HUES6 (cell line): Measurements from ENCODE around the gene NT5DC2.

Source experiments
- H3K27ac ChIP-seq: 2 replicates; pipeline ENCODE4 v1.7.0; 2013; ENCODE audit warnings: low read depth, mild to moderate bottlenecking, low read length, inconsistent platforms
- H3K27me3 ChIP-seq: 2 replicates; pipeline ENCODE4 v1.6.1; 2013; ENCODE audit warnings: low read length; ENCODE audit not compliant: control insufficient read depth, insufficient read depth
- H3K36me3 ChIP-seq: 2 replicates; pipeline ENCODE4 v1.6.1; 2013; ENCODE audit warnings: low read length; ENCODE audit not compliant: control insufficient read depth, insufficient read depth
- H3K4me1 ChIP-seq: 2 replicates; pipeline ENCODE4 v1.6.1; 2013; ENCODE audit warnings: low read length; ENCODE audit not compliant: control insufficient read depth, insufficient read depth
- H3K4me3 ChIP-seq: 2 replicates; pipeline ENCODE4 v1.5.1; 2013; ENCODE audit warnings: low read depth, low read length
- H3K9ac ChIP-seq: one replicate; pipeline ENCODE4 v1.6.1; 2013; ENCODE audit warnings: mild to moderate bottlenecking, low read length
- H3K9me3 ChIP-seq: 2 replicates; pipeline ENCODE4 v1.6.1; 2013; ENCODE audit warnings: low read depth, low read length; ENCODE audit not compliant: control insufficient read depth, insufficient read depth

Gene NT5DC2

DNA sequence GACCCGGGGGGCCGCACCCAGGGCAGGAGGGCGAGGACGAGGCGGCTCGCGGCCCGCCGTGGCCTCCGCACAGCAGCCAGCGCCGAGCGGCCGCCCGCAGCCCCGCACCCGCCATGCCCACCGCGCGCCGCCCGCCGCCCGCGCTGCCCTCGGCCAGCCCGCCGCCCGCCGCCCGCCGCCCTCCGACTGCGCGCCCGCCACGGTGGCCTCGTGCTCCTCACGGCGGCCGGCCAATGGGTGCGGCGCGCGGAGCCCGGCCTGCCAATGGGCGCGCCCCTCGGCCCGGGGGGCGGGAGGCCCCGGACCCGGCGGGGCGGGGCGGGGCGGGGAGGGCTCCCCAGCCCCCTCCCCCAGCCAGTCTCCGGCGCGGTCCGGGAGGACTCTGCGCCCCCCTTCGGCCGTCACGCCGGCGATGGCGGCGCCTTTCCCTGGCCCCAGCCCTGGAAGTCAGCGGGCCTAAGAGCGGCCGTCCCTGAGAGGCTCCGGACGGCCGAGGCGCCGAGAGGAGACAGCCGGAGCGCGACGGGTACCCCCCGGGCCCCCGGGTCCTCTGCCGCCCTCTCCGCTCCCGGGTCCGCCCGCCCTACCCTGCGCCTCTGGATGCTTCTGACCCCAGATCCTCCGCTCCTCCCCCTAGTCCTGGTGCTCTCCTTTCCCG lies at the start of gene NT5DC2:
Gene NT5DC2 (minus strand): TSS at position 235 of the 658 bp plus-strand sequence. CDS start 120 bp downstream, at position 115.
- peak within 1 kb of the TSS; percentile 81 for H3K4me3 ChIP-seq
- H3K36me3 ChIP-seq = peaks cover 28% of the 10 kb centered on the region
- H3K4me1 ChIP-seq = peaks cover 39% of the 10 kb centered on the region
- H3K27ac ChIP-seq = peak within 1 kb of the TSS; percentile 41; the same call in 1 of the 2 replicates
- no peaks in the 10 kb centered on the region for H3K9me3 ChIP-seq
- peak within 1 kb of the TSS; percentile 81 for H3K9ac ChIP-seq
- H3K27me3 ChIP-seq = no peaks in the 10 kb centered on the region

DNA sequence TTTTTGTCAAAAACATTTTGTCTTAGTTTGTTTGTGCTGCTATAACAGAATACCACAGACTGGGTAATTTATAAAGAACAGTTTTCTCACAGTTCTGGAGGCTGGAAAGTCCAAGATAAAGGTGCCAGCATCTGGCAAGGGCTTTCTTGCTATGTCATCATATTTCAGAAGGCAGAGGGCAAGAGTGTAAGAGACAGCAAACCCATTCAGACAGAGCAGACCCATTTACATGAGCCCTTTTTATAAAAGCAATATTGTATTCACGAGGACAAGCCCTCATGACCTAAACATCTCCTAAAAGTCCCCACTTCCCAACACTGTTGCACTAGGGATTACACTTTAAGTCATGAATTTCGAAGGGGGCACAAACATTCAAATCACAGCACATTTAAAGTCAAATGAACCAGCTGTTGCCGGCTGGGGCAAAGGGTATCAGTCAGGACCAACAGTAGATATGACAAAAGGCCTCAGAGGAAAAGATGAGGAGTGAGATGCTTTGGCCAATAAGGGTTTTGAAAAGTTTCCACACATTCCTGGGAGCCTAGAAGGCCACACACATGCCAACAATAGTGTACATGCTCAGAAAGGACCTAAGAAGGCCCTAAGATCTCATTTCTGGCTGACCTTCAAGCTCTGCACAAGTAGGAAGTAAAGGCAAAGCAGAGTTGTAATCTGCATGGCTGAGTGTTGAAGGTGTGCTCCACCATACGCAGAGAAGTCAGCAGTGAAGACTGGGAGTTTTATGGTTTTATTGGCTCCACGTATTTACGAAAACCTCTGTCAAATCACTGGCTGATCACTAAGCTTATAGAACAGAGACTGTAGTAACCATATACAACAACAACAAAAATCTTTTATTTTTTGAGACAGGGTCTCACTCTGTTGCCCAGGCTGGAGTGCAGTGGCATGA lies 40.7 kb upstream of the NT5DC2 start:
- Histone ChIP-seq H3K4me3 (no peak overlapping the region), H3K9me3 (no peaks in the 10 kb centered on the region), H3K27ac (no peak overlapping the region), H3K4me1 (no peaks in the 10 kb centered on the region), H3K36me3 (peaks cover 40% of the 10 kb centered on the region), H3K27me3 (no peaks in the 10 kb centered on the region), H3K9ac (no peak overlapping the region)

DNA sequence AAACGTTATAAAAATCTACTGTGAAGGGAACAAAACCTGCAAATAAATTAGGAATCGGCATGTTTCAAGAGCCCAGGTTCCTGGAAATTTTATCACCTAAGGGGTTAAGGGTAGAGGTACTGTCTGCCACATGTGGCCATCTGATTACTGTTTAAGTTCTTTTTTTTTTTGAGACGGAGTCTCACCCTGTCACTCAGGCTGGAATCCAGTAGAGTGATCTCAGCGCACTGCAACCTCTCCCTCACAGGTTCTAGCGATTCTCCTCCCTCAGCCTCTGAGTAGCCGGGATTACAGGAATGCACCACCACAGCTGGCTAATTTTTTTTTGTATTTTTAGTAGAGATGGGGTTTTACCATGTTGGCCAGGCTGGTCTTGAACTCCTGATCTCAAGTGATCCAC lies 38.6 kb upstream of the NT5DC2 start:
- H3K27me3 ChIP-seq = no peaks in the 10 kb centered on the region

DNA sequence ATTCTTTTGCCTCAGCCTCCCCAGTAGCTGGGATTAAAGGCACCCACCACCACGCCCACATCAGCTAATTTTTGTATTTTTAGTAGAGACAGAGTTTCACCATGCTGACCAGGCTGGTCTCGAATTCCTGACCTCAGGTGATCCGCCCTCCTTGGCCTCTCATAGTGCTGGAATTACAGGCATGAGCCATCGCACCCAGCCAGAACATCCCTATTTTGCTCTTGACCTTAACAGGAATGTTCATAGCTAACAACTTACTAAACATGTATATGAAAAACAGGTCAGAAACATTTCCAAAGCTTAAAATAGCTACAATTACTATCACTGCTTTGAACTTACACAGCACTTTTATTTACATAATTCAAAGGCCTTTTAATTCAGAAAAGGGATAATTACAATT lies 36.4 kb upstream of the NT5DC2 start:
- no peak overlapping the region for H3K27ac ChIP-seq
- H3K4me1 ChIP-seq = no peaks in the 10 kb centered on the region
- peaks cover 16% of the 10 kb centered on the region for H3K36me3 ChIP-seq
- H3K4me3 ChIP-seq = no peak overlapping the region
- no peaks in the 10 kb centered on the region for H3K27me3 ChIP-seq
- no peak overlapping the region for H3K9ac ChIP-seq
- H3K9me3 ChIP-seq = no peaks in the 10 kb centered on the region

More for the DNA sequence above, 38.6 kb upstream of the NT5DC2 start:
- Histone ChIP-seq H3K9me3 (no peaks in the 10 kb centered on the region), H3K36me3 (peaks cover 20% of the 10 kb centered on the region), H3K4me3 (no peak overlapping the region), H3K9ac (no peak overlapping the region), H3K27ac (no peak overlapping the region), H3K4me1 (no peaks in the 10 kb centered on the region)

DNA sequence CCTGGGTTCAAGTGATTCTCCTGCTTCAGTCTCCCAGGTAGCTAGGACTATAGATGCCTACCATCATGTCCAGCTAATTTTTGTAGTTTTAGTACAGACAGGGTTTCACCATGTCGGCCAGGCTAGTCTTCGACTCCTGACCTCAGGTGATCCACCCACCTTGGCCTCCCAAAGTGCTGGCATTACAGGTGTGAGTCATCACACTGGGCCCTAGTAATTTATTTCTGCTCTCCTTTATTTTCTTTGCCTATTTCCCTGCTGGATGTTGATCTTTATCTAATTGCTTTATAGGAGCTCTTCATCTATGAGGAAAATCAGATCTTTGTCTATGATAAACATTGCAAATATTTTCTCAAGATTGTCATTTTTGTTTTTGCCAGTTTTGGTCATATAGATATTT lies 34.4 kb upstream of the NT5DC2 start:
- Histone ChIP-seq H3K9me3 (no peaks in the 10 kb centered on the region), H3K27ac (no peak overlapping the region), H3K4me3 (no peak overlapping the region), H3K4me1 (no peaks in the 10 kb centered on the region), H3K36me3 (peaks cover 12% of the 10 kb centered on the region), H3K27me3 (no peaks in the 10 kb centered on the region), H3K9ac (no peak overlapping the region)

DNA sequence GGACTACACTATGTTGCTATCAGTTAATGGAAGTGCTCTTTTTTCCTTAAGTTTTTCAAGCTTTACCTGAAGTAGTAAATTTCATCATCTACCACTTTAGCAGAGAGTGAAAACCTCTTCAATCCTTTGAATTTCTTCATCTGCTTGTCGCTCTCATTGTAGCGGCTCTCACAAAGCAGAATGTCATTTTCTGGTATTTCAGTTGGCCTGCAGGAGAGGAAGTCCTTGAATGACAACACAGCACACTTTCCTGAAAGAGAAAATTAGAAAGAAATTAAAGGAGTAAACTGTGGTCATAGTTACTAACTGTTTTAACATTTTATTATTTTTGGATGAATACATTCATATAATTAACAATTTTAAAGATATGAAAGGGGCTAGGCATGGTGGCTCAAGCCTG lies 30.3 kb upstream of the NT5DC2 start:
- Histone ChIP-seq H3K27me3 (no peaks in the 10 kb centered on the region), H3K9me3 (no peaks in the 10 kb centered on the region), H3K4me1 (no peaks in the 10 kb centered on the region), H3K4me3 (no peak overlapping the region), H3K27ac (no peak overlapping the region), H3K9ac (no peak overlapping the region), H3K36me3 (peaks cover 43% of the 10 kb centered on the region)

DNA sequence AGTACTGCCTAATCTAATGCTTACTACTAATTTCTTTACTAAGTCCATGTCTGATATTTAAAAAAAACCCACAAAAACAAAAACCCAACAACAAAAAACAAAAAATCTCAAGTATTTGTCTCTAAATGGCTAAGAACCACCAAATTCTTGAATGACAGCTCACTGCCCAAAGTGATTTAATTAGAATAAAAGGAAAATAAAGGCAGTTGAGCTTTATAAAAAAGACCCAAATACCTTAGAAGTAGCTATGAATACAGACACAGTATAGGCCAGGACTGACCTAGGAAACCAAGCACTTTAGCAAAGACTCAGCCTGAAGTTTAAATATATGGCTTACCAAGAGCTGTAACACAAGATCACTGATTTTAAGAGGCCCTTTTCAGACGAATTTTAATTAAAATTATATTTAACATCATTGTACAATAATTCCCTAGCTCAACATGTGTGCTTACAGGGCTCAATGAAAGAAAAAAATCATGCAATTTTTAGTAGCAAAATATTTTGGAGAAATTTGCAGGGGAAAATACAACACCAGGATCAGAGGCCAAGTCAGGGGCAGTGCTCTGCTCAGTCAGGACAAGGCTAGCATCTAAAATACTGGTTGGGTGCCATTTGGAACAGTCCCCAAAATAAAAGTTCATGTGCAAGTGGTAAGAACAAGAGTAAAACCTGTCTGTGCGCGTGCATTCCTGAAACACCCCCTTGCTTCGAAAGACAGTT lies 27.5 kb upstream of the NT5DC2 start:
- Histone ChIP-seq H3K4me1 (peaks cover 3% of the 10 kb centered on the region), H3K4me3 (no peak overlapping the region), H3K27ac (no peak overlapping the region), H3K36me3 (peaks cover 56% of the 10 kb centered on the region), H3K9me3 (no peaks in the 10 kb centered on the region), H3K27me3 (no peaks in the 10 kb centered on the region), H3K9ac (no peak overlapping the region)

DNA sequence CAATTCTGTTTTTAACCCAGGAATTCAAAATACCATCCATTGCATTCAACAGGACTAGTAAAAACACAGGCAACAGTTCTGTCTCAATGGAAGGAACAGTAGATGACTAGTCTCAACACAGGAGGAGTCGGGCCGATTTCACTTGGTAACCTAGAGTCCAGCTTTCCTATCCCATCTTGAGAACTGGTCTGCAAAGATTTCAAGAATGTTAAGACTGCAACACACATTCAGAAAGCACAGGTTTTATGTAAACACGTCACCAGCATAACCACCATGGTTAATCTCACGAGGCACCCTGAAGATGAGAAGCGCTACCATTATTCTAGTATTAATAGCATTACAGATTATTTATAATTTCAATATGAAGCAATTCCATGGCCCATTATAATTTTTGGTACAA lies 24.8 kb upstream of the NT5DC2 start:
- no peak overlapping the region for H3K27ac ChIP-seq
- H3K9me3 ChIP-seq = no peaks in the 10 kb centered on the region
- no peak overlapping the region for H3K4me3 ChIP-seq
- no peak overlapping the region for H3K9ac ChIP-seq
- no peaks in the 10 kb centered on the region for H3K27me3 ChIP-seq
- H3K36me3 ChIP-seq = peaks cover 63% of the 10 kb centered on the region
- H3K4me1 ChIP-seq = peaks cover 3% of the 10 kb centered on the region

DNA sequence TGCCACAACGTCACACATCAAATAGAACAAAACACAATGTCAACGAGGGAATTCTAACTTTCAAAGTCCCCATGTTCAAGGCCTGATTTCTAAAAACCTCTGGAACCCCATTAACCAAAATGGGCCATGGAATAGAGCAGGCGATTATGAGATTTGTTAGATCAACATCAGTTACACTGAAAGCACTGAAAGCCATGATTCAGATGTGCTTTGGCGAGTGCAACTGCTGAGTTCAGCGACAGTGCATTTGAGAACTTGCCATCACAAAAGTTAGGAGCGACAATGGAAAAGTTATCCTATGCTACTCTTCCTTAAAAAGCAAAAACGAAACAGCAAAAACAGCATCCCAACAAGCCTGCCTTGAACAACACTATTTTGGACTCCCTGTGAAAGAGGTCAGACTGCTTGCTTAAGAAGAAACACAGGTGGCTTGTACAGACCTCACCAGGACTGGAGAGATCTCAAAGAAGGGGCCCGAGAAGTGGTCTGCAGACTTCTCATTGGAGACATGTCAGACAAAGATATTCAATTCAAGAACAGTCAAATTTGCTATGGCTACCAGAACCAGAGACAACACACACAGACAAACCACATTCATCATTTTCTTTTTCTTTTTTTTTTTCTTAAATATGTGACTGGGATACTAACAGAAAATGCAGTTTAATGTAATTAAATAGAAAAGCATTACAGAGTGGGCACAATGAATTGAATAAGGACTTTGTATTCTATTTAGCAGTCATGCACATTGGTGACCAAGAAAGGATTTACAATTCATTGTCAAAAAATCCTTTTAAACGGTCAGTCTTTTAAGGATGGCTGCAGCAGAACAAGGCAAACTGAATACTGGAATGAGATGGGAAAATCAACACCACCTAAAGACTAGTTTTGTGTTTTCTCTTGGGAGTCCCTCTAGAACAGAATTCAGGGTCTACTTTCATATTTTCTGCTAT lies 23.6 kb upstream of the NT5DC2 start:
- Histone ChIP-seq H3K4me3 (no peak overlapping the region), H3K27ac (no peak overlapping the region), H3K9ac (no peak overlapping the region), H3K9me3 (no peaks in the 10 kb centered on the region), H3K4me1 (peaks cover 3% of the 10 kb centered on the region), H3K27me3 (no peaks in the 10 kb centered on the region), H3K36me3 (peaks cover 58% of the 10 kb centered on the region)

DNA sequence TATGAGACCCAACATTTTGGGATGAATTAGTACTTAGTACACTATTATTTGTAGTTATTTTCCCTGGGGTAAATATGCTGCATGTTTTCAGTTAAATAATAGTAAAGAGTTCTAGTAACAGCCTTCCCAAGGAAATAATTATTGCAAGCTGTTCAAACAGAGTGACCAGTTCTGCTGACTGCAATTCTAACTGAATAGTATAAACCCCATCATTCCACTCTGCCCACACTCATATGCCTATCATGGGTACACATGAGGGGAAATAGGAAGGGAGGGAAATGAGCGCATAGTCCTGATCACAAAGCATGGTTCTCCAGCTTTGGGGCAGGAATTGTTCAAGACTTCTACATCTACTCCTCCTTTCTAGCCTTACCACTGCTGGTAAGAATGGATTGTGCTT lies 21.4 kb upstream of the NT5DC2 start:
- H3K27me3 ChIP-seq = no peaks in the 10 kb centered on the region
- H3K36me3 ChIP-seq = peaks cover 64% of the 10 kb centered on the region
- no peak overlapping the region for H3K9ac ChIP-seq
- H3K9me3 ChIP-seq = no peaks in the 10 kb centered on the region
- no peak overlapping the region for H3K27ac ChIP-seq
- H3K4me3 ChIP-seq = no peak overlapping the region
- peaks cover 3% of the 10 kb centered on the region for H3K4me1 ChIP-seq
